HEK293T (cell line): ENCODE measurements around the gene TCEAL8.

Source experiments
- ARNT ChIP-seq: fragments of 450-650 bp; IDR thresholded peaks from 2 replicates; pipeline ENCODE4 v1.6.1; 2017; ENCODE audit warnings: mild to moderate bottlenecking
- BHLHE40 ChIP-seq: fragments of 450-650 bp; IDR thresholded peaks from 2 replicates; pipeline ENCODE4 v1.6.1; 2016; ENCODE audit warnings: mild to moderate bottlenecking, moderate library complexity, borderline replicate concordance
- FOXA1 ChIP-seq: fragments of 450-650 bp; IDR thresholded peaks from 2 replicates; pipeline ENCODE4 v1.6.1; 2016; ENCODE audit warnings: mild to moderate bottlenecking
- FOXM1 ChIP-seq: fragments of 450-650 bp; IDR thresholded peaks from 2 replicates; pipeline ENCODE4 v1.6.1; 2017; ENCODE audit warnings: mild to moderate bottlenecking, borderline replicate concordance
- HDGF ChIP-seq: fragments of 450-650 bp; IDR thresholded peaks from 2 replicates; pipeline ENCODE4 v1.6.1; 2017; ENCODE audit warnings: antibody characterized with exemption, borderline replicate concordance
- LEF1 ChIP-seq: fragments of 450-650 bp; IDR thresholded peaks from 2 replicates; pipeline ENCODE4 v1.6.1; 2017; ENCODE audit warnings: mild to moderate bottlenecking, borderline replicate concordance
- SP1 ChIP-seq: fragments of 450-650 bp; IDR thresholded peaks from 2 replicates; pipeline ENCODE4 v1.6.1; 2017
- TARDBP ChIP-seq: fragments of 450-650 bp; IDR thresholded peaks from 2 replicates; pipeline ENCODE4 v1.6.1; 2016
- ZNF384 ChIP-seq: fragments of 450-650 bp; IDR thresholded peaks from 2 replicates; pipeline ENCODE4 v1.6.1; 2016

GRCh38 chrX:103240155-103240554, 14.8 kb downstream of the TCEAL8 start:
- no peak for TF ChIP-seq FOXM1
- TF ChIP-seq LEF1: no peak
- TF ChIP-seq SP1: no peak
- no peak for TF ChIP-seq BHLHE40
- no peak for TF ChIP-seq FOXA1
- no peak for TF ChIP-seq ARNT
- no peak for TF ChIP-seq HDGF
- TF ChIP-seq ZNF384: no peak
- TF ChIP-seq TARDBP: no peak
